Measurements from ENCODE around the gene ADGB. TPM values are rescaled to one million over a fixed set of nuclear protein-coding genes. Genes with fewer than 3 reads are reported as not detected.

The ADGB gene
- total RNA-seq, 1 experiment from 2014 or later, result not detected

DNA sequence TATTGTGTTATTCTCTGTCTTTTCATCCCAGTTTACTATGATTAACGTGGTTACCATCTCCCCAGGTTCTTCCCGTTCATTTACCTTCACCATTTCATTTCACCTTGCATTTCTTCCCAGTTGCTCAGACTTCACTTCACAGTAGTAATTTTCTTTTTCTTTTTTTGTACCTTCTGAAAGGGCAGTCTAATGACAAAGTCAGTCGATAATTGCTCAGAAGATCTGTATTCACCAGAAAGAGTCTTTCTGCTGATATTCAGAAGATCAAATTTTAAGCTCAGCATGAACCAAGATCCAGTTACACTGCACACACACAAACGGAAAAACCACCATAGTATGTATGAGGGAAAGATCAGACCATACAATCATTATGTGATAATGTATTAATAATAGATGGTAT, 265.5 kb downstream of the ADGB start (continued):
- TF ChIP-seq, protein P1, sequence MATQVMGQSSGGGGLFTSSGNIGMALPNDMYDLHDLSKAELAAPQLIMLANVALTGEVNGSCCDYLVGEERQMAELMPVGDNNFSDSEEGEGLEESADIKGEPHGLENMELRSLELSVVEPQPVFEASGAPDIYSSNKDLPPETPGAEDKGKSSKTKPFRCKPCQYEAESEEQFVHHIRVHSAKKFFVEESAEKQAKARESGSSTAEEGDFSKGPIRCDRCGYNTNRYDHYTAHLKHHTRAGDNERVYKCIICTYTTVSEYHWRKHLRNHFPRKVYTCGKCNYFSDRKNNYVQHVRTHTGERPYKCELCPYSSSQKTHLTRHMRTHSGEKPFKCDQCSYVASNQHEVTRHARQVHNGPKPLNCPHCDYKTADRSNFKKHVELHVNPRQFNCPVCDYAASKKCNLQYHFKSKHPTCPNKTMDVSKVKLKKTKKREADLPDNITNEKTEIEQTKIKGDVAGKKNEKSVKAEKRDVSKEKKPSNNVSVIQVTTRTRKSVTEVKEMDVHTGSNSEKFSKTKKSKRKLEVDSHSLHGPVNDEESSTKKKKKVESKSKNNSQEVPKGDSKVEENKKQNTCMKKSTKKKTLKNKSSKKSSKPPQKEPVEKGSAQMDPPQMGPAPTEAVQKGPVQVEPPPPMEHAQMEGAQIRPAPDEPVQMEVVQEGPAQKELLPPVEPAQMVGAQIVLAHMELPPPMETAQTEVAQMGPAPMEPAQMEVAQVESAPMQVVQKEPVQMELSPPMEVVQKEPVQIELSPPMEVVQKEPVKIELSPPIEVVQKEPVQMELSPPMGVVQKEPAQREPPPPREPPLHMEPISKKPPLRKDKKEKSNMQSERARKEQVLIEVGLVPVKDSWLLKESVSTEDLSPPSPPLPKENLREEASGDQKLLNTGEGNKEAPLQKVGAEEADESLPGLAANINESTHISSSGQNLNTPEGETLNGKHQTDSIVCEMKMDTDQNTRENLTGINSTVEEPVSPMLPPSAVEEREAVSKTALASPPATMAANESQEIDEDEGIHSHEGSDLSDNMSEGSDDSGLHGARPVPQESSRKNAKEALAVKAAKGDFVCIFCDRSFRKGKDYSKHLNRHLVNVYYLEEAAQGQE (IDR thresholded peaks at IDR 0.05; ENCODE audit: low read depth), result no peak

- Histone ChIP-seq H3K27ac (ENCODE audit: low read depth, low read length) (no peak overlapping the region), H3K4me3 (replicated peaks in 1 of 2; ENCODE audit: low read depth in 1 of 2, low read length in 2 of 2) (no peak overlapping the region), H3K36me3 (ENCODE audit: control insufficient read depth in 1 of 2, insufficient read depth in 2 of 2, low read length in 2 of 2) (no peaks in the 10 kb centered on the region), H3K27me3 (ENCODE audit: insufficient read depth, low read length) (no peaks in the 10 kb centered on the region), H2AFZ (ENCODE audit: low read depth, low read length, poor library complexity, severe bottlenecking) (no peak overlapping the region), H3K79me2 (ENCODE audit: insufficient read depth, low read length) (no peaks in the 10 kb centered on the region), H3K9me3 (ENCODE audit: control insufficient read depth in 1 of 2, insufficient read depth in 1 of 2, low read depth in 1 of 2, low read length in 2 of 2) (no peaks in the 10 kb centered on the region), H3K9me2 (ENCODE audit: insufficient read depth) (no peaks in the 10 kb centered on the region), H4K20me1 (ENCODE audit: insufficient read depth) (no peaks in the 10 kb centered on the region), H3K4me2 (ENCODE audit: low read length) (no peak overlapping the region), H3K4me1 (ENCODE audit: control insufficient read depth in 1 of 2, insufficient read depth in 2 of 2, low read length in 2 of 2) (no peaks in the 10 kb centered on the region), H3K9ac (ENCODE audit: low read length) (no peak overlapping the region)
- ChIA-PET POLR2A (no interaction called here), RAD21 (ENCODE audit: low non-redundant PET in 1 of 2, low total read pairs in 2 of 2, uncharacterized antibody in 2 of 2, unreplicated experiment in 2 of 2) (no interaction called here), CTCF (no interaction called here)
- ATAC-seq (no peak), DNase-seq (ENCODE audit: low read depth, low spot score) (no peak)
- intact Hi-C loops (cut with micrococcal nuclease), result no loop called here
- BruUV-seq (replicated peaks), result no TSS peak
- TF ChIP-seq, protein P2, sequence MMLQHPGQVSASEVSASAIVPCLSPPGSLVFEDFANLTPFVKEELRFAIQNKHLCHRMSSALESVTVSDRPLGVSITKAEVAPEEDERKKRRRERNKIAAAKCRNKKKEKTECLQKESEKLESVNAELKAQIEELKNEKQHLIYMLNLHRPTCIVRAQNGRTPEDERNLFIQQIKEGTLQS (IDR thresholded peaks at IDR 0.05), result no peak
- TF ChIP-seq POLR2A (IDR thresholded peaks at IDR 0.05; ENCODE audit: borderline replicate concordance, extremely low read depth, insufficient read depth, insufficient read length) (no peak), SP1 (IDR thresholded peaks at IDR 0.05; ENCODE audit: low read depth) (no peak), RAD21 (IDR thresholded peaks at IDR 0.05; ENCODE audit: low read depth) (no peak), EZH2phosphoT487 (IDR thresholded peaks at IDR 0.05; ENCODE audit: borderline replicate concordance) (no peak), FOSL1 (IDR thresholded peaks at IDR 0.05; ENCODE audit: low read depth) (no peak), JUND (IDR thresholded peaks at IDR 0.05) (no peak), SIN3A (IDR thresholded peaks at IDR 0.05; ENCODE audit: low read depth) (no peak), CBX3 (IDR thresholded peaks at IDR 0.05; ENCODE audit: low read depth) (no peak), EGR1 (IDR thresholded peaks at IDR 0.05; ENCODE audit: low read depth) (no peak), CTCF (IDR thresholded peaks at IDR 0.05 in 2 of 3, conservative IDR thresholded peaks at IDR 0.05 in 1 of 3; ENCODE audit: borderline replicate concordance in 1 of 3, insufficient read depth in 1 of 3, low read depth in 2 of 3, low read length in 2 of 3) (no peak), YY1 (IDR thresholded peaks at IDR 0.05; ENCODE audit: extremely low read depth, insufficient replicate concordance, low read depth, low read length) (no peak), CEBPB (IDR thresholded peaks at IDR 0.05; ENCODE audit: low read depth) (no peak), TCF7L2 (IDR thresholded peaks at IDR 0.05; ENCODE audit: borderline replicate concordance, extremely low read depth, insufficient read depth, insufficient read length) (no peak), SRF (IDR thresholded peaks at IDR 0.05; ENCODE audit: low read depth) (no peak), ELF1 (IDR thresholded peaks at IDR 0.05; ENCODE audit: borderline replicate concordance, low read depth) (no peak)
- TF ChIP-seq, protein P3, sequence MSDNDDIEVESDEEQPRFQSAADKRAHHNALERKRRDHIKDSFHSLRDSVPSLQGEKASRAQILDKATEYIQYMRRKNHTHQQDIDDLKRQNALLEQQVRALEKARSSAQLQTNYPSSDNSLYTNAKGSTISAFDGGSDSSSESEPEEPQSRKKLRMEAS (IDR thresholded peaks at IDR 0.05), result no peak
- TF ChIP-seq, protein P4, sequence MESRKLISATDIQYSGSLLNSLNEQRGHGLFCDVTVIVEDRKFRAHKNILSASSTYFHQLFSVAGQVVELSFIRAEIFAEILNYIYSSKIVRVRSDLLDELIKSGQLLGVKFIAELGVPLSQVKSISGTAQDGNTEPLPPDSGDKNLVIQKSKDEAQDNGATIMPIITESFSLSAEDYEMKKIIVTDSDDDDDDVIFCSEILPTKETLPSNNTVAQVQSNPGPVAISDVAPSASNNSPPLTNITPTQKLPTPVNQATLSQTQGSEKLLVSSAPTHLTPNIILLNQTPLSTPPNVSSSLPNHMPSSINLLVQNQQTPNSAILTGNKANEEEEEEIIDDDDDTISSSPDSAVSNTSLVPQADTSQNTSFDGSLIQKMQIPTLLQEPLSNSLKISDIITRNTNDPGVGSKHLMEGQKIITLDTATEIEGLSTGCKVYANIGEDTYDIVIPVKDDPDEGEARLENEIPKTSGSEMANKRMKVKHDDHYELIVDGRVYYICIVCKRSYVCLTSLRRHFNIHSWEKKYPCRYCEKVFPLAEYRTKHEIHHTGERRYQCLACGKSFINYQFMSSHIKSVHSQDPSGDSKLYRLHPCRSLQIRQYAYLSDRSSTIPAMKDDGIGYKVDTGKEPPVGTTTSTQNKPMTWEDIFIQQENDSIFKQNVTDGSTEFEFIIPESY (IDR thresholded peaks at IDR 0.05; ENCODE audit: extremely low read depth, insufficient replicate concordance, low read length), result no peak
Measured at GRCh38 chr6:146864885-146865284, 266.1 kb downstream of the ADGB start.

Measured in HCT116 (cell line).